ENCODE results near the gene RASSF5. TPM values are rescaled to one million over a fixed set of nuclear protein-coding genes. Genes with fewer than 3 reads are reported as not detected.

RASSF5 gene
- total RNA-seq, 2 donors from 2014 or later: 177 to 188 TPM

DNA sequence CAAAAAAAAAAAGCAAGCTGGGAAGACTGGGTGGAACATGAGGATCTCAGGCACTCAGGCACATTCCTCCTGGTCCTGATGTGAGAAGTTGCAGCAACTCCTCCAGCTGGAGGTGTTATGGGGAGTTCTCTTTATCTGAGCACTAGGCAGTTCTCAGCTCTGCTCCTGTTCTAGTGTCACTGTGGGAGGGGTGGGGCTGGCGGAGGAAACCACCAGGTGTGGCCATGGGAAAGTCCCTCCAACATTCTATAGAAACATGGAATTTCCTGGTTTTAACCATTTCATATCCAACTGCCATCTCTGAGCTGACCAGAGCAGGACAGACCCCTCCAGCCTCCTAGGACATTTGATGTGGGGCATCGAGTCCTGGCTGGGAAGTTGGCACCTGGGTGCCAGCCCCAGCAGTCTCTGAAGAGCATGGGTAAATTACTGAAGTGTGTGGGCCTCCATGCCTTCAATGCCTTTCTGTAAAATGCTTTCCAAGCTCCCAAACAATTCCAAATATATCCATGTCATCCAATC, 37.9 kb upstream of the RASSF5 start:
- H3K4me1 Mint-ChIP-seq: peaks cover 66% of the 10 kb centered on the region
- DNase-seq: peak in 1 of 3 donors; percentile 26
- peak; percentile 61 for ATAC-seq

DNA sequence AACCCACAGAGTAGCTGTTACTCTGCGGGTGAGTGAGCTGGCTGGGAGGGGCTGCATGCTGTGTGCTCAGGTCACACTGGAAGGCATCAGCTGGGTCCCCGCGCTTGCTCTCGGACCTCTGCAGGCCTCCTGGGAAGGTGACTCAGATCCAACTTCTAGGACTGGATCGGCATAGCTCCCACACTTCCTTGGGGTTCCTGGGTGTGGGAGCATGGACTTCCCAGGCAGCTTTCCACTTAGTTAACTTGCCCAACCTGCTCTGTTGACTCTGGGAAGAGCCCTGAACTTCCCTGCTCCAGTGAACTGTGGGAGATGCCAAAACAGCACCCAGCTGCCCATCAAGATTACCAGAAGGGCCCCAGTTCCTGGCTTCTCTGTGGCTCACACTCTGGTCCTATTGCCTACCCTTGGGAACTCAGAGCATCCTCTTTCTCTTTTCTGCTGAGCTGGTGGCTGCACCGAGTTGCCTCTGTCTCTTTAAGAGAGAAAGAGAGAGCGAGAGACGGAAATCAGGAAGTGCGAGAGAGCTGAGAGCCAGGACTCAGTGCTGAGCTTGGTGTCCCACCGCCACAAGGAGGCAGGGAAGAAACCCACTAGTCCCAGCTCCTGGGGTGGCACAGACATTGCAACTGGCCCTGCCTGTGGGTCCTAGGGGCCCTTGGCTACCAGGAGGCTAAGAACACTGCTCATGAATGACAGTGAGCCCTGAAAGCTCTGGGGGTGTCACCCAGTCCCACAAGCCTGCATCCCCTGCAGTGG, 37.2 kb upstream of the RASSF5 start, which contains the start of gene IKBKE:
TSS of gene IKBKE (plus strand) at position 544 of the 759 bp plus-strand sequence. CDS start 2,752 bp downstream, outside the sequence.
- peaks cover 64% of the 10 kb centered on the region for H3K4me1 Mint-ChIP-seq
- no peaks in the 10 kb centered on the region for H3K27me3 Mint-ChIP-seq
- H3K9me3 ChIP-seq (ENCODE audit: control insufficient read depth, low read length, poor library complexity, severe bottlenecking): no peaks in the 10 kb centered on the region
- peak in 1 of 3 donors; percentile 29 for DNase-seq
- peaks cover 7% of the 10 kb centered on the region for H3K36me3 Mint-ChIP-seq (ENCODE audit: low read depth)
- ATAC-seq: peak; percentile 73
- H3K4me3 Mint-ChIP-seq: peak within 1 kb of the TSS; percentile 99
- peak within 1 kb of the TSS; percentile 98 for H3K27ac Mint-ChIP-seq

More for the DNA sequence above, 37.9 kb upstream of the RASSF5 start:
- Mint-ChIP-seq H3K27me3 (no peaks in the 10 kb centered on the region), H3K4me3 (peak overlapping the region; percentile 99), H3K27ac (peak overlapping the region; percentile 98), H3K36me3 (ENCODE audit: low read depth) (peaks cover 7% of the 10 kb centered on the region)
- no peaks in the 10 kb centered on the region for H3K9me3 ChIP-seq (ENCODE audit: control insufficient read depth, low read length, poor library complexity, severe bottlenecking)

DNA sequence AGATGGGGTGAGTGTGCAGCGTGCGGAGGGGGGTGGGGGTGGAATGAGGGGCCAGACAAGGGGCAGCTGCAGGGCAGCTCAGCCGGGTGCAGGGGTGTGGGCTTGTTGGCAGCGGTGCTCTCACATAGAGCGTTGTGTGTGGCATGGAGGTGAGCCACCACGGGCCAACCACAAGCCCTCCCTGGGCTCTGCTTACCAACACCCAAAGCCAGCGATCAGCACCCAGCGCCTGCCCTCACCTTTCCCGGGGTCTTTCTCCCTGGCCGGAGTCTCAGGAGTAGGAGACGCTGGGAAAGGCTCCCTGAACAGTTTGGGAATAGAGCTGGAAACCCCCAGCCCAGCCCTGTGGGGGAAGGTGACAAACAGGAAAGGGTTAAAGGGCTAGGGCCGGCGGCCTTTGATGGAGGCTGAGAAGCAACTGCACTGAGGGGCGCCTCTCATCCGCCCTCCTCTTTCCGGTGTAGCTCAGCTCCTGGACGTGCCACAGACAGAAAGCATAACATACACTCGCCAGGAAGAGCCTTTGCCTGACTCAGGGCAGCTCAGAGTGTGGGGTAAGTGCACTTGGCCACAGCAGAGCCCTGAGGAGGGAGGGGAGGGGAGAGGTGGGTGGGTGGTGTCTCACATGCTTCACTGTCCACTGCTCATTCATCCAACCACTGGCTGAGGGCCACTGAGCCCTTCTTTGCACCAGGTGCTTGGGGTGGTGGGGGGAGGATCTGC, 36.5 kb upstream of the RASSF5 start:
- peaks cover 60% of the 10 kb centered on the region for H3K4me1 Mint-ChIP-seq
- H3K4me3 Mint-ChIP-seq: peak overlapping the region; percentile 99
- no peaks in the 10 kb centered on the region for H3K9me3 ChIP-seq (ENCODE audit: control insufficient read depth, low read length, poor library complexity, severe bottlenecking)
- DNase-seq (no peak), ATAC-seq (peak; percentile 67)
- H3K27ac Mint-ChIP-seq: peak overlapping the region; percentile 98
- H3K36me3 Mint-ChIP-seq (ENCODE audit: low read depth): peaks cover 7% of the 10 kb centered on the region
- H3K27me3 Mint-ChIP-seq: no peaks in the 10 kb centered on the region

DNA sequence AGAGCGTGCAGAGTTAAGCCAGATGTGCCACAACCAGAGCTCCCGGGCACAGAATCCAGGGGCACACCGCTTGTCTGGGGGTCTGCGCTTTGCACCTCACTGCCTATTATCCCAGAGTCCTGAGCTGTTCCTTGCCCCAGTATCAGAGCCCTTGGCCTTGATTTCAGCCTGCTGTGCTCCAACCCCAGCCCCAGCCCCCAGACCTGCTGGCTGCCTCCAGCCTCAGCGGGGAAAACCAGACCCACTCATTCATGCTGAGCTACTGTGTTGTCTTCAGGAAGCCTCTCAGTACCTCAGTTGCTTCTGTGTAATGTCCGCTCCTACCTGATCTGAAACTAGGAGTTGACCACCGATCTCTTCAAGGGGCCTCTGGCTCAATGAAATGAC, 35.9 kb upstream of the RASSF5 start:
- peak overlapping the region; percentile 99 for H3K4me3 Mint-ChIP-seq
- peak overlapping the region; percentile 98 for H3K27ac Mint-ChIP-seq
- H3K4me1 Mint-ChIP-seq: peaks cover 57% of the 10 kb centered on the region
- H3K9me3 ChIP-seq (ENCODE audit: control insufficient read depth, low read length, poor library complexity, severe bottlenecking): no peaks in the 10 kb centered on the region
- ATAC-seq: peak; percentile 15
- DNase-seq: no peak
- H3K36me3 Mint-ChIP-seq (ENCODE audit: low read depth): peaks cover 7% of the 10 kb centered on the region
- H3K27me3 Mint-ChIP-seq: no peaks in the 10 kb centered on the region

DNA sequence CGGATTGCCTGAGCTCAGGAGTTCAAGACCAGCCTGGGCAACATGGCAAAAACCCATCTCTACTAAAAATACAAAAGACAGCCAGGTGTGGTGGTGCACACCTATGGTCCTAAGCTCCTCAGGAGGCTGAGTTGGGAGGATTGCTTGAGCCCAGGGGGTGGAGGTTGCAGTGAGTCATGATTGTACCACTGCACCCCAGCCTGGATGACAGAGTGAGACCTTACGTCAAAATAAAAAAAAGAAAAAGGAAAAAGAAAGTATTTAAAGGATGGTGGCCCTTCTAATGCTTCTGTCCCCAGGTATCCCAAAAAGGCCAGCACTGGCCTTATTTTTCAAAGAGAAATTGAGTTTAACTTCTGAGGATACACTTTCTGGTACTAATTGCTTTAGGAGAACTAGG, 35.3 kb upstream of the RASSF5 start:
- H3K9me3 ChIP-seq (ENCODE audit: control insufficient read depth, low read length, poor library complexity, severe bottlenecking): no peaks in the 10 kb centered on the region
- no peak for ATAC-seq
- peaks cover 54% of the 10 kb centered on the region for H3K4me1 Mint-ChIP-seq
- peak overlapping the region; percentile 99 for H3K4me3 Mint-ChIP-seq
- peak overlapping the region; percentile 98 for H3K27ac Mint-ChIP-seq
- no peak for DNase-seq
- peaks cover 10% of the 10 kb centered on the region for H3K36me3 Mint-ChIP-seq (ENCODE audit: low read depth)
- H3K27me3 Mint-ChIP-seq: no peaks in the 10 kb centered on the region

DNA sequence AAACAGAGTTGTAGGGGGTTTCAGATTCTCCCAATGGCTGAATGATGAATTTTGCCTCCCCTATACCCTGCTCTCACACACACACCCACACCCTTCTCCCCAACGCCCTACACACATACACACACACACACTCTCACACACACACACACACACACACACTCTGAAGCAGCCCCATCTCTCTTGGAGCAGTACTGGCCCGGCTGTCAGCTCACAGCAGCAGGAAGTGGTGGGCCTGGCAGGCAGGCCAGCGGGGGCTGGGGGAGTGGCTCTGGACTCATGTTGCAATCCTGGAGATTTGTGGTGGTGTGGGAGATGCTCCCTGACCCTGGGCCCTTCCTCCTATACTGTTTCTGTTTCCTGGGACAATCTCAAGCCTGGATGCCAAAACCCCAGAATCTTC, 34.9 kb upstream of the RASSF5 start:
- Mint-ChIP-seq H3K4me1 (peaks cover 53% of the 10 kb centered on the region), H3K27me3 (no peaks in the 10 kb centered on the region), H3K27ac (peak overlapping the region; percentile 98), H3K4me3 (peak overlapping the region; percentile 99), H3K36me3 (ENCODE audit: low read depth) (peaks cover 13% of the 10 kb centered on the region)
- DNase-seq (no peak), ATAC-seq (no peak)
- H3K9me3 ChIP-seq (ENCODE audit: control insufficient read depth, low read length, poor library complexity, severe bottlenecking): no peaks in the 10 kb centered on the region

DNA sequence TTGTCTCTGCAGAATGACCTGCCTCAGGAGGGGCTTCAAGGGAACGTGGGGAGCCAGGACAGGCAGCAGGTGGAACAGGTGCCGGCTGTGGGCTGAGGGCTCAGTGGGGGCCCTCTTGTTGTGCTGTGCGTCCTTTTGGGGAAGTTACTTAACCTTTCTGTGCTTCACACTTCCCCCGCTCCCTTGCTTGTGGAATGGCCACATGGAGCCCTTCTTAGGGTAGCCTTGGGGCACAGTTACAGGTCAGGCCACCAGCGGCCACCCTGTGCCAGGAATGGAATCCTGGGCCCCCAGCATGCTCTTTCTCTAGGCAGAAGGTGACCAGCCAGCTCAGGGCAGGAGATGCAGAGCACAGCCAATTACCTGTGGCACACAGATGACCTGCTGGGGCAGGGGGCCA, 34.4 kb upstream of the RASSF5 start:
- no peak for ATAC-seq
- Mint-ChIP-seq H3K27ac (peak overlapping the region; percentile 98), H3K27me3 (no peaks in the 10 kb centered on the region), H3K4me1 (peaks cover 48% of the 10 kb centered on the region), H3K36me3 (ENCODE audit: low read depth) (peaks cover 13% of the 10 kb centered on the region), H3K4me3 (peak overlapping the region; percentile 99)
- H3K9me3 ChIP-seq (ENCODE audit: control insufficient read depth, low read length, poor library complexity, severe bottlenecking): no peaks in the 10 kb centered on the region
- DNase-seq: no peak

DNA sequence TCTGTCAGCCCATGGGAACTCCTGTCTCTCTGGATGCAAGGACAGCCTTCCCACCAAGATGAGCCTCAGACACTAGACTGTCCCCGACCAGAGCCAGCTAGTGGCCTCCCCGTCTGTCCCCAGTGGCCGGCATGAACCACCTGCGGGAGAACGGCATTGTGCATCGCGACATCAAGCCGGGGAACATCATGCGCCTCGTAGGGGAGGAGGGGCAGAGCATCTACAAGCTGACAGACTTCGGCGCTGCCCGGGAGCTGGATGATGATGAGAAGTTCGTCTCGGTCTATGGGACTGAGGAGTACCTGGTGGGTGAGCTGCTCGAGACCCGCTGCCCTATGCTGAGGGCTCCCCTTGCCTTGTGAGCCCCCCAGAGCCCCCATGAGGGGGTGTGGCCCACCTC, 31.3 kb upstream of the RASSF5 start:
- no peak overlapping the region for H3K27ac Mint-ChIP-seq
- DNase-seq (no peak), ATAC-seq (no peak)
- no peaks in the 10 kb centered on the region for H3K9me3 ChIP-seq (ENCODE audit: control insufficient read depth, low read length, poor library complexity, severe bottlenecking)
- peaks cover 37% of the 10 kb centered on the region for H3K4me1 Mint-ChIP-seq
- H3K27me3 Mint-ChIP-seq: no peaks in the 10 kb centered on the region
- no peak overlapping the region for H3K4me3 Mint-ChIP-seq
- peaks cover 15% of the 10 kb centered on the region for H3K36me3 Mint-ChIP-seq (ENCODE audit: low read depth)

DNA sequence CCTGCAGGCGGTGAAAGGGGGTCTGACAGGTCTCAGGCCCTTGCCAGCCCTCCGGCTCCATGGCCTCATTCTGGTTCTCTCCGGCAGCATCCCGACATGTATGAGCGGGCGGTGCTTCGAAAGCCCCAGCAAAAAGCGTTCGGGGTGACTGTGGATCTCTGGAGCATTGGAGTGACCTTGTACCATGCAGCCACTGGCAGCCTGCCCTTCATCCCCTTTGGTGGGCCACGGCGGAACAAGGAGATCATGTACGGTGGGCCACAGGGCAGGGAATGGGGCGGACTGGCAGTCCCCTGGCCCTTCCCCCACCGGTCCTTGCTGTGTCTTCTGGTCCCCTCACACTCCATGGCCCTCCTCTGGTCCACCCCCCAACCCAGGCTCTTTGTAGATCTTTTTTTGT, 30.7 kb upstream of the RASSF5 start:
- H3K4me1 Mint-ChIP-seq: peaks cover 33% of the 10 kb centered on the region
- H3K9me3 ChIP-seq (ENCODE audit: control insufficient read depth, low read length, poor library complexity, severe bottlenecking): no peaks in the 10 kb centered on the region
- peaks cover 12% of the 10 kb centered on the region for H3K36me3 Mint-ChIP-seq (ENCODE audit: low read depth)
- ATAC-seq (no peak), DNase-seq (no peak)
- peak overlapping the region; percentile 77 for H3K27ac Mint-ChIP-seq
- no peak overlapping the region for H3K4me3 Mint-ChIP-seq
- H3K27me3 Mint-ChIP-seq: no peaks in the 10 kb centered on the region

DNA sequence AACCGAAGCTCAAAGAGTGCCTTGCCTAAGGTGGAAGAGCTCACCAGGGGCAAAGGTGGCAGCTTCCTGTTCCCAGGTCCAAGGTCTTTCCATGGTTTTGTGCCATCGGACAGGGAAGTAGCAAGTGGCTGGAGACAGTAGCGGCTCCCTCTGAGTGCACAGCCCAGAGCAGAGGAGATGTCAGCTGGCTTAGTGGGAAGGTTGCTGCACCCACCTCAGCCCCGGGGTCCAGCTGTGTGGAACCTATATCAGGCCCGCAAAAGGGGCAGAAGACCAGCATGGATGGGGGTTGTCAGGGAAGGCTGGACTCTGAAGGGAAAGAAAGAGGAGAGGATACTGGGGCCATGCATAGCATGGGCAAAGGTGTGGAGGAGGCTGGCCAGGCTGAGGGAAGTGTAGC, 30.2 kb upstream of the RASSF5 start:
- DNase-seq (no peak), ATAC-seq (no peak)
- Mint-ChIP-seq H3K27ac (peak overlapping the region; percentile 77), H3K4me1 (peaks cover 28% of the 10 kb centered on the region), H3K27me3 (no peaks in the 10 kb centered on the region), H3K36me3 (ENCODE audit: low read depth) (peaks cover 11% of the 10 kb centered on the region), H3K4me3 (no peak overlapping the region)
- no peaks in the 10 kb centered on the region for H3K9me3 ChIP-seq (ENCODE audit: control insufficient read depth, low read length, poor library complexity, severe bottlenecking)

DNA sequence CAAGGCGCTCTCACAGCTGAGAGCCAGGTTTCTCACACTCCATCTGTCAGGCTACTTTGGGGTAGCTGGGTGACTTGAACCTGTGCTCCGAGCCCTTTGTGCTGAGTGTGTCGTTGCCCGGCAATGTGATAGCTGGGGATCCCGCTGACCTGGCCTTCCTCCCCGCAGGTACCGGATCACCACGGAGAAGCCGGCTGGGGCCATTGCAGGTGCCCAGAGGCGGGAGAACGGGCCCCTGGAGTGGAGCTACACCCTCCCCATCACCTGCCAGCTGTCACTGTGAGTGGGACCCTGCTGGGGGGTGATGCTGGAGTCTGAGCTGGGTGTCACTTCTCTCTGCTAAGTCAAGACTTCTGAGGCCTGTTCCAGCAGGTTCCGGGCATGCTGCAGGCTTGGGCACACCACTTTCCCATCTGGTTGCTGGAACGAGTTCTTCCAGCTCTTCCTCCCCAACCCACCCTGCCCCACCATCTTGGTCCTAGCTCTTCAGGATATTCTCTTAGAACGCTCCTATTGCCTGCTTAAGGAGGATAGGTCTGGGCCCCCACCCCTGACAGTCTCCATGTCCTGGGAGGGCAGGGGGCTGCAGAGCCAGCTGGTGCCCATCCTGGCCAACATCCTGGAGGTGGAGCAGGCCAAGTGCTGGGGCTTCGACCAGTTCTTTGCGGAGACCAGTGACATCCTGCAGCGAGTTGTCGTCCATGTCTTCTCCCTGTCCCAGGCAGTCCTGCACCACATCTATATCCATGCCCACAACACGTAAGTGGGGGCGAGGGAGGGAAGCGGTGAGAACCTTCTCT, 29.6 kb upstream of the RASSF5 start:
- no peak for DNase-seq
- H3K36me3 Mint-ChIP-seq (ENCODE audit: low read depth): peaks cover 11% of the 10 kb centered on the region
- no peaks in the 10 kb centered on the region for H3K9me3 ChIP-seq (ENCODE audit: control insufficient read depth, low read length, poor library complexity, severe bottlenecking)
- no peak for ATAC-seq
- peak overlapping the region; percentile 77 for H3K27ac Mint-ChIP-seq
- H3K27me3 Mint-ChIP-seq: no peaks in the 10 kb centered on the region
- H3K4me1 Mint-ChIP-seq: peaks cover 21% of the 10 kb centered on the region
- no peak overlapping the region for H3K4me3 Mint-ChIP-seq

DNA sequence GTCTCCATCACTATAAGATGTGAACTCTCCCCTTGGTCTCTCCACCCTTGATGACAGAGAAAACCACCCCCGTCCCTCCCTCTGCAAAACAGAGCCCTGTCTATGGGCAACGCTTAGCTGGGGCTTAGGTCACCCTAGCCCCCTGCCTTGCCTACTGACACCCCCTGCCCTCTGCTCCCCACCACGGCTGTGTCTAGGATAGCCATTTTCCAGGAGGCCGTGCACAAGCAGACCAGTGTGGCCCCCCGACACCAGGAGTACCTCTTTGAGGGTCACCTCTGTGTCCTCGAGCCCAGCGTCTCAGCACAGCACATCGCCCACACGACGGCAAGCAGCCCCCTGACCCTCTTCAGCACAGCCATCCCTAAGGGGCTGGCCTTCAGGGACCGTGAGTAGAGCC, 28.6 kb upstream of the RASSF5 start:
- DNase-seq: no peak
- Mint-ChIP-seq H3K27ac (no peak overlapping the region), H3K4me3 (no peak overlapping the region), H3K36me3 (ENCODE audit: low read depth) (peaks cover 9% of the 10 kb centered on the region), H3K27me3 (no peaks in the 10 kb centered on the region), H3K4me1 (peaks cover 15% of the 10 kb centered on the region)
- no peaks in the 10 kb centered on the region for H3K9me3 ChIP-seq (ENCODE audit: control insufficient read depth, low read length, poor library complexity, severe bottlenecking)
- no peak for ATAC-seq
